WTC11 (cell line): ENCODE results near the gene HMCN1. TPM values are rescaled to one million over a fixed set of nuclear protein-coding genes. Genes with fewer than 3 reads are reported as not detected.

Experiments used
- ATAC-seq: fragments of 200-7000 bp; cut with Tn5 transposase; 2 replicates; pipeline ENCODE4 v1.10.0; 2021; ENCODE audit warnings: mild to moderate bottlenecking, moderate library complexity
- CTCF ChIA-PET: fragments of 300-600 bp; sonication (Branson Sonifier 250); formaldehyde crosslinking; loops from one replicate; lab custom pipeline; 2021; ENCODE audit warnings: antibody characterized with exemption; lab: Charles Lee
- POLR2A ChIA-PET: fragments of 350-600 bp; sonication (Branson Sonifier 250); formaldehyde crosslinking; loops from one replicate; lab custom pipeline; 2021; ENCODE audit warnings: antibody characterized with exemption; lab: Charles Lee
- DNase-seq: peaks from one replicate; pipeline ENCODE4 v3.0.0; 2021; ENCODE audit warnings: low spot score
- H3K27ac Mint-ChIP-seq: 2 replicates; pipeline ENCODE4 v1.8.0; 2021; ENCODE audit warnings: mixed read lengths
- H3K27me3 Mint-ChIP-seq: 2 replicates; pipeline ENCODE4 v1.8.0; 2021; ENCODE audit warnings: low read depth, mild to moderate bottlenecking, moderate library complexity, mixed read lengths
- H3K36me3 Mint-ChIP-seq: 2 replicates; pipeline ENCODE4 v1.8.0; 2021; ENCODE audit warnings: mixed read lengths
- H3K4me1 Mint-ChIP-seq: 2 replicates; pipeline ENCODE4 v1.8.0; 2022; ENCODE audit warnings: mixed read lengths
- H3K4me3 Mint-ChIP-seq: 2 replicates; pipeline ENCODE4 v1.8.0; 2021; ENCODE audit warnings: mild to moderate bottlenecking, moderate library complexity, mixed read lengths
- H3K9me3 Mint-ChIP-seq: 2 replicates; pipeline ENCODE4 v1.8.0; 2021; ENCODE audit warnings: mixed read lengths
- ATF1 ChIP-seq: sonication (generic); formaldehyde crosslinking; IDR thresholded peaks from 2 replicates; pipeline ENCODE4 v1.8.1; 2023; ENCODE audit warnings: mild to moderate bottlenecking, moderate library complexity, missing genetic modification reagents
- ATF3 ChIP-seq: sonication (generic); formaldehyde crosslinking; conservative IDR thresholded peaks from 2 replicates; pipeline ENCODE4 v1.8.1; 2022; ENCODE audit warnings: mild to moderate bottlenecking, missing genetic modification reagents
- CREB1 ChIP-seq: sonication (generic); formaldehyde crosslinking; IDR thresholded peaks from 2 replicates; pipeline ENCODE4 v1.8.0; 2023; ENCODE audit warnings: mild to moderate bottlenecking, missing genetic modification reagents
- E2F1 ChIP-seq: sonication (generic); formaldehyde crosslinking; IDR thresholded peaks from 2 replicates; pipeline ENCODE4 v1.8.0; 2022; ENCODE audit warnings: mild to moderate bottlenecking, missing genetic modification reagents
- E2F5 ChIP-seq: sonication (generic); formaldehyde crosslinking; IDR thresholded peaks from 2 replicates; pipeline ENCODE4 v1.8.1; 2022; ENCODE audit warnings: mild to moderate bottlenecking, moderate library complexity, missing genetic modification reagents
- FOXK1 ChIP-seq: sonication (generic); formaldehyde crosslinking; IDR thresholded peaks from 2 replicates; pipeline ENCODE4 v1.8.0; 2022; ENCODE audit warnings: mild to moderate bottlenecking, moderate library complexity, missing genetic modification reagents
- FOXP4 ChIP-seq: sonication (generic); formaldehyde crosslinking; IDR thresholded peaks from 2 replicates; pipeline ENCODE4 v1.8.0; 2022; ENCODE audit warnings: mild to moderate bottlenecking, missing genetic modification reagents
- GABPB1 ChIP-seq: sonication (generic); formaldehyde crosslinking; IDR thresholded peaks from 2 replicates; pipeline ENCODE4 v1.8.1; 2023; ENCODE audit warnings: mild to moderate bottlenecking, missing genetic modification reagents
- GRHL2 ChIP-seq: fragments of 250-450 bp; sonication (Bioruptor Pico); IDR thresholded peaks from 2 replicates; pipeline ENCODE4 v1.8.0; 2022; ENCODE audit warnings: mild to moderate bottlenecking, moderate library complexity; ENCODE audit not compliant: insufficient replicate concordance, severe bottlenecking
- JAZF1 ChIP-seq: fragments of 250-450 bp; sonication (Bioruptor Pico); IDR thresholded peaks from 2 replicates; pipeline ENCODE4 v1.9.0; 2021; ENCODE audit warnings: moderate library complexity, mild to moderate bottlenecking, inconsistent platforms
- KAT7 ChIP-seq: sonication (generic); formaldehyde crosslinking; IDR thresholded peaks from 2 replicates; pipeline ENCODE4 v1.8.1; 2023; ENCODE audit warnings: missing genetic modification reagents, mild to moderate bottlenecking, borderline replicate concordance
- MAX ChIP-seq: sonication (generic); formaldehyde crosslinking; IDR thresholded peaks from 2 replicates; pipeline ENCODE4 v1.8.0; 2022; ENCODE audit warnings: mild to moderate bottlenecking, missing genetic modification reagents
- MLX ChIP-seq: sonication (generic); formaldehyde crosslinking; IDR thresholded peaks from 2 replicates; pipeline ENCODE4 v1.8.1; 2023; ENCODE audit warnings: mild to moderate bottlenecking, missing genetic modification reagents, moderate library complexity
- NR3C1 ChIP-seq: sonication (generic); formaldehyde crosslinking; conservative IDR thresholded peaks from 2 replicates; pipeline ENCODE4 v1.8.1; 2023; ENCODE audit warnings: low read depth, mild to moderate bottlenecking, missing genetic modification reagents
- RELA ChIP-seq: sonication (generic); formaldehyde crosslinking; IDR thresholded peaks from 2 replicates; pipeline ENCODE4 v1.8.1; 2022; ENCODE audit warnings: missing genetic modification reagents, mild to moderate bottlenecking, borderline replicate concordance
- SMAD4 ChIP-seq: sonication (generic); formaldehyde crosslinking; IDR thresholded peaks from 2 replicates; pipeline ENCODE4 v1.8.0; 2022; ENCODE audit warnings: mild to moderate bottlenecking, missing genetic modification reagents
- TEAD1 ChIP-seq: sonication (generic); formaldehyde crosslinking; IDR thresholded peaks from 2 replicates; pipeline ENCODE4 v1.8.0; 2022; ENCODE audit warnings: mild to moderate bottlenecking, missing genetic modification reagents
- USF1 ChIP-seq: sonication (generic); formaldehyde crosslinking; IDR thresholded peaks from 2 replicates; pipeline ENCODE4 v1.8.0; 2022; ENCODE audit warnings: mild to moderate bottlenecking, missing genetic modification reagents
- USF2 ChIP-seq: sonication (generic); formaldehyde crosslinking; IDR thresholded peaks from 2 replicates; pipeline ENCODE4 v1.8.1; 2023; ENCODE audit warnings: mild to moderate bottlenecking, missing genetic modification reagents, moderate library complexity
- ZMAT4 ChIP-seq: fragments of 250-450 bp; sonication (Bioruptor Pico); IDR thresholded peaks from 2 replicates; pipeline ENCODE4 v1.9.0; 2021; ENCODE audit warnings: mild to moderate bottlenecking
- ZNF121 ChIP-seq: sonication (generic); formaldehyde crosslinking; IDR thresholded peaks from 2 replicates; pipeline ENCODE4 v1.8.0; 2023; ENCODE audit warnings: missing genetic modification reagents
- ZNF138 ChIP-seq: sonication (generic); formaldehyde crosslinking; conservative IDR thresholded peaks from 2 replicates; pipeline ENCODE4 v1.8.1; 2022; ENCODE audit warnings: mild to moderate bottlenecking, moderate library complexity, missing genetic modification reagents
- ZNF219 ChIP-seq: sonication (generic); formaldehyde crosslinking; IDR thresholded peaks from 2 replicates; pipeline ENCODE4 v1.8.0; 2023; ENCODE audit warnings: missing genetic modification reagents, mild to moderate bottlenecking, borderline replicate concordance
- ZNF396 ChIP-seq: fragments of 250-450 bp; sonication (Bioruptor Pico); IDR thresholded peaks from 2 replicates; pipeline ENCODE4 v1.8.0; 2021; ENCODE audit warnings: mild to moderate bottlenecking, moderate library complexity, borderline replicate concordance
- ZNF416 ChIP-seq: fragments of 250-450 bp; sonication (Bioruptor Pico); IDR thresholded peaks from 2 replicates; pipeline ENCODE4 v1.9.0; 2021; ENCODE audit warnings: mild to moderate bottlenecking, inconsistent platforms
- total RNA-seq: library from RNA; stranded (reverse); gene quantifications from 3 replicates; pipeline ENCODE4 v1.2.3, GENCODE V29; 2021

HMCN1 gene
- total RNA-seq, 1 experiment from 2014 or later = 5.6 TPM

GRCh38 chr1:185834371-185834905, 100.2 kb downstream of the HMCN1 start:
- H3K27ac Mint-ChIP-seq = no peak overlapping the region
- ChIA-PET POLR2A (no interaction called here), CTCF (interaction anchor here (1.2 kb wide), 1 partner anchor 15 kb away, joined by 4 read pairs; no protein-coding TSS in a partner anchor)
- TF ChIP-seq E2F5 (CRISPR knock-in tag) (no peak), RELA (CRISPR knock-in tag) (no peak), ZNF416 (CRISPR knock-in tag) (no peak), GRHL2 (CRISPR knock-in tag) (no peak), ZNF138 (no peak), FOXK1 (no peak), MLX (no peak), USF2 (CRISPR knock-in tag) (no peak), TEAD1 (CRISPR knock-in tag) (no peak), ZNF121 (CRISPR knock-in tag) (no peak), ZNF219 (CRISPR knock-in tag) (no peak)
- peaks cover 20% of the 10 kb centered on the region for H3K9me3 Mint-ChIP-seq
- H3K4me1 Mint-ChIP-seq = peaks cover 23% of the 10 kb centered on the region
- H3K4me3 Mint-ChIP-seq = no peak overlapping the region
- H3K36me3 Mint-ChIP-seq = 0 out of 2 replicates have a peak, but pooled peaks cover 7% of the 10 kb centered on the region
- no peaks in the 10 kb centered on the region for H3K27me3 Mint-ChIP-seq
- ATAC-seq (no peak), DNase-seq (no peak)

GRCh38 chr1:185835191-185835590, 101.0 kb downstream of the HMCN1 start:
- Mint-ChIP-seq H3K4me3 (no peak overlapping the region), H3K27ac (no peak overlapping the region; the same call in 1 of the 2 replicates), H3K4me1 (peaks cover 28% of the 10 kb centered on the region), H3K36me3 (0 out of 2 replicates have a peak, but pooled peaks cover 4% of the 10 kb centered on the region), H3K9me3 (peaks cover 13% of the 10 kb centered on the region), H3K27me3 (no peaks in the 10 kb centered on the region)
- POLR2A ChIA-PET = no interaction called here
- no peak for ATAC-seq
- CTCF ChIA-PET = interaction anchor here (1.2 kb wide), 1 partner anchor 15 kb away, joined by 4 read pairs; no protein-coding TSS in a partner anchor
- TF ChIP-seq E2F5 (CRISPR knock-in tag) (no peak), CREB1 (no peak), ATF1 (CRISPR knock-in tag) (no peak), ZMAT4 (CRISPR knock-in tag) (no peak), SMAD4 (no peak), GABPB1 (CRISPR knock-in tag) (no peak), FOXP4 (CRISPR knock-in tag) (no peak), ZNF138 (no peak), E2F1 (CRISPR knock-in tag) (no peak), ZNF396 (CRISPR knock-in tag) (no peak), USF2 (CRISPR knock-in tag) (no peak), JAZF1 (CRISPR knock-in tag) (no peak), KAT7 (no peak), GRHL2 (CRISPR knock-in tag) (no peak), USF1 (no peak), NR3C1 (CRISPR knock-in tag) (no peak), ATF3 (no peak), MAX (no peak)
- no peak for DNase-seq
